ENCODE data around the gene SLIT2. TPM values are rescaled to one million over a fixed set of nuclear protein-coding genes. Genes with fewer than 3 reads are reported as not detected.
A peak's percentile ranks its signal among the peaks of the same experiment; 100 is the strongest.

Gene SLIT2
- total RNA-seq, 1 donor from 2014 or later: 45.6 TPM

DNA sequence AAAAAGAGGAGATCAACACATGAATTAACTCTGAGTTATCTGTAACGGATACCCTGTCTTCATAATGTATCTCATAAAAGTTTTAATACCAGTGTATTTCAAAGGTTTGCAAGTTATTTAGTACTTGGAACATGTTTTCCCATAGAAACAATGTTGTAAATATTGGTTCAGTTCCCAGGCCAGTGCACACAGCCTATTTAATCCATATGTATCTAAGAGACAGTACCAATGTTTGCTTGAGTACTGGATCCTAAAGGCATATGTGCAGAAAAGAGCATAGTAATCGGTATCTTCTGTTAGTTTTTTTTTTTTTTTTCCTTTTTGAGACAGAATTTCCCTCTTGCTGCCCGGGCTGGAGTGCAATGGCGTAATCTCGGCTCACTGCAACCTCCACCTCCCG, 46.1 kb downstream of the SLIT2 start:
- no peak overlapping the region for H3K27ac Mint-ChIP-seq (ENCODE audit: unreplicated experiment)
- H3K36me3 Mint-ChIP-seq (ENCODE audit: unreplicated experiment): no peaks in the 10 kb centered on the region
- DNase-seq (ENCODE audit: extremely low spot score, unreplicated experiment): no peak
- H3K27me3 Mint-ChIP-seq (ENCODE audit: unreplicated experiment): no peaks in the 10 kb centered on the region
- peaks cover 18% of the 10 kb centered on the region for H3K4me1 Mint-ChIP-seq (ENCODE audit: unreplicated experiment)
- TF ChIP-seq, protein P1, sequence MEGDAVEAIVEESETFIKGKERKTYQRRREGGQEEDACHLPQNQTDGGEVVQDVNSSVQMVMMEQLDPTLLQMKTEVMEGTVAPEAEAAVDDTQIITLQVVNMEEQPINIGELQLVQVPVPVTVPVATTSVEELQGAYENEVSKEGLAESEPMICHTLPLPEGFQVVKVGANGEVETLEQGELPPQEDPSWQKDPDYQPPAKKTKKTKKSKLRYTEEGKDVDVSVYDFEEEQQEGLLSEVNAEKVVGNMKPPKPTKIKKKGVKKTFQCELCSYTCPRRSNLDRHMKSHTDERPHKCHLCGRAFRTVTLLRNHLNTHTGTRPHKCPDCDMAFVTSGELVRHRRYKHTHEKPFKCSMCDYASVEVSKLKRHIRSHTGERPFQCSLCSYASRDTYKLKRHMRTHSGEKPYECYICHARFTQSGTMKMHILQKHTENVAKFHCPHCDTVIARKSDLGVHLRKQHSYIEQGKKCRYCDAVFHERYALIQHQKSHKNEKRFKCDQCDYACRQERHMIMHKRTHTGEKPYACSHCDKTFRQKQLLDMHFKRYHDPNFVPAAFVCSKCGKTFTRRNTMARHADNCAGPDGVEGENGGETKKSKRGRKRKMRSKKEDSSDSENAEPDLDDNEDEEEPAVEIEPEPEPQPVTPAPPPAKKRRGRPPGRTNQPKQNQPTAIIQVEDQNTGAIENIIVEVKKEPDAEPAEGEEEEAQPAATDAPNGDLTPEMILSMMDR (IDR thresholded peaks at IDR 0.05): no peak
- H3K4me3 Mint-ChIP-seq (ENCODE audit: unreplicated experiment): no peak overlapping the region
- H3K9me3 Mint-ChIP-seq (ENCODE audit: unreplicated experiment): no peaks in the 10 kb centered on the region

DNA sequence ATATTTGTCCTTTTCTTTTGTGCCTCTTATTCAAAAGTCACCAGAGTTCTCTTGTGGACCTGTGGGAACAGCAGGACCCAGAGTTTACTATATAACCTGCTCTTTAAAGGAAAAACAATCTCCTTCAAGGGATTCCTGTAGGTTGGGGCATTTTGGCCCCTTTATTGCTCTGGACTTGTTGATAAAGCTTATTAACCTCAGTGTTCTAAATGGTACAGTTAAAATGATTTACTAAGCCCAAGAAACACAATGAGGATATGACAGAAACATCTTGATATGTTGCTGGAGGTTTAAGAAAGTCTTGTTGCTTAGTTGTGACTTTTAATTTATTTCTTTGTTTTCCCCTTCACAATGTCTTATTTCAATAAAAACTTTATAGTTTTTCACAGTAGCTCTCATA, 46.8 kb downstream of the SLIT2 start:
- no peaks in the 10 kb centered on the region for H3K9me3 Mint-ChIP-seq (ENCODE audit: unreplicated experiment)
- H3K4me3 Mint-ChIP-seq (ENCODE audit: unreplicated experiment): no peak overlapping the region
- DNase-seq (ENCODE audit: extremely low spot score, unreplicated experiment): no peak
- no peaks in the 10 kb centered on the region for H3K36me3 Mint-ChIP-seq (ENCODE audit: unreplicated experiment)
- H3K27me3 Mint-ChIP-seq (ENCODE audit: unreplicated experiment): no peaks in the 10 kb centered on the region
- H3K4me1 Mint-ChIP-seq (ENCODE audit: unreplicated experiment): peaks cover 14% of the 10 kb centered on the region
- no peak overlapping the region for H3K27ac Mint-ChIP-seq (ENCODE audit: unreplicated experiment)
- TF ChIP-seq, protein P1 (IDR thresholded peaks at IDR 0.05): no peak

DNA sequence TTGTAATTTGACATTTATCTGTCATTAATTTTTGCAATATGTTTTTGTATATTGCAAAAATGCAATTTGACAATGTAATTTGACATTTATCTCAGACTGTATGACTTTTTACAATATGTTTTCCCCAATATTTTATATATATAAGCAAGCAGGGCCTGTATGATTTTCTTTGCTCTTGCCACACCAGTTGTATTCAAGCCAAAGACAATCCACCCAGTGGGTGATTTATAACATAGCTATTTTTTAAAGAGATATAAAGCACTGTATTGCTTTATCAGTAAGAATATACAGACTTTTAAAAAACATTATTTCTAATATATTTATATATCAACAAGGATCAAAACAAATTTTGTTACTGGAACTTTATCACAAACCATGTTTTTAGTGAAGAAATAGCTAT, 47.3 kb downstream of the SLIT2 start:
- no peak for DNase-seq (ENCODE audit: extremely low spot score, unreplicated experiment)
- no peak overlapping the region for H3K4me3 Mint-ChIP-seq (ENCODE audit: unreplicated experiment)
- no peak overlapping the region for H3K27ac Mint-ChIP-seq (ENCODE audit: unreplicated experiment)
- peaks cover 12% of the 10 kb centered on the region for H3K4me1 Mint-ChIP-seq (ENCODE audit: unreplicated experiment)
- no peaks in the 10 kb centered on the region for H3K36me3 Mint-ChIP-seq (ENCODE audit: unreplicated experiment)
- H3K27me3 Mint-ChIP-seq (ENCODE audit: unreplicated experiment): no peaks in the 10 kb centered on the region
- TF ChIP-seq, protein P1 (IDR thresholded peaks at IDR 0.05): no peak
- H3K9me3 Mint-ChIP-seq (ENCODE audit: unreplicated experiment): no peaks in the 10 kb centered on the region

DNA sequence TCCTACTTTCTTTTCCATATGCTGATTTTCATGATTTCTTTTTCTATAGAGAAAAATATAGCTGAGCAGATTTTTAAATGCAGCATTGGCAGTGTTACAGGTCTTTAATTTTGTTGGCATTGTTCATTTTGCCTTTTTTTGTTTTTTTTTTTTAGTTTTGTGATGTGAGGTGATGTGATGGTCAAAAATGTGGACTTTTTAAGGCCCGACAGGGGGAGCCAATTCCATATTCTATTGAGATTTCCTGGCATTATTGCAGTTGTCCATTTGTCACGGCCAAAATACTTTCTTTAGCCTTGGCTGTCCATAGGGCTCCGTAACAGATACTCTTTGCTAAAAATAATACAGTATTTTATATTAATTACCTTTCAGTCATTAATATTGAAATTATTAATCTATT, 47.8 kb downstream of the SLIT2 start:
- TF ChIP-seq, protein P1 (IDR thresholded peaks at IDR 0.05): peak; percentile 75
- H3K36me3 Mint-ChIP-seq (ENCODE audit: unreplicated experiment): no peaks in the 10 kb centered on the region
- no peak overlapping the region for H3K27ac Mint-ChIP-seq (ENCODE audit: unreplicated experiment)
- no peaks in the 10 kb centered on the region for H3K27me3 Mint-ChIP-seq (ENCODE audit: unreplicated experiment)
- H3K4me1 Mint-ChIP-seq (ENCODE audit: unreplicated experiment): peaks cover 10% of the 10 kb centered on the region
- no peak overlapping the region for H3K4me3 Mint-ChIP-seq (ENCODE audit: unreplicated experiment)
- DNase-seq (ENCODE audit: extremely low spot score, unreplicated experiment): no peak
- H3K9me3 Mint-ChIP-seq (ENCODE audit: unreplicated experiment): no peaks in the 10 kb centered on the region

DNA sequence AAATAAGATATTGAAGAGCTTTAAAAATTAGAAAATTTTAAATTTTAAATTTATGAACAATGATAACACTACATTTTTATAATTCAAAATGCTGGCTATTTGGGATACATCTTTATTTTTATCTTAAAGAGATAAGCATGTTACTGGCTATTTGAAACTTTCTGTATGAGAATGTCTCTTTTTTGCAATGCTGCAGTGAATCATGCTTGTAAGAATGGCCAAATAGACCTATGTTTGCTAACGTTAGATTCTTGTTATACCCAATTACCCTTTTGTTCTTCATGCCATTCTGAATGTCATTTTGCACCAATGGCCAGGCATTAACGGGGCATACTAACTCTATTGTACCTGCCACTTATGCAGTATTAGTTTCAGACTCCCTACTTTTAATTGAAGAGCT, 49.5 kb downstream of the SLIT2 start:
- H3K9me3 Mint-ChIP-seq (ENCODE audit: unreplicated experiment): no peaks in the 10 kb centered on the region
- H3K27me3 Mint-ChIP-seq (ENCODE audit: unreplicated experiment): no peaks in the 10 kb centered on the region
- H3K4me3 Mint-ChIP-seq (ENCODE audit: unreplicated experiment): no peak overlapping the region
- DNase-seq (ENCODE audit: extremely low spot score, unreplicated experiment): no peak
- TF ChIP-seq, protein P1 (IDR thresholded peaks at IDR 0.05): no peak
- no peaks in the 10 kb centered on the region for H3K36me3 Mint-ChIP-seq (ENCODE audit: unreplicated experiment)
- no peak overlapping the region for H3K27ac Mint-ChIP-seq (ENCODE audit: unreplicated experiment)
- H3K4me1 Mint-ChIP-seq (ENCODE audit: unreplicated experiment): peaks cover 10% of the 10 kb centered on the region
